ENCODE data around the gene OSGIN1. TPM values are rescaled to one million over a fixed set of nuclear protein-coding genes. Genes with fewer than 3 reads are reported as not detected.

Gene OSGIN1
- total RNA-seq, 1 experiment from 2014 or later: 14.5 TPM

DNA sequence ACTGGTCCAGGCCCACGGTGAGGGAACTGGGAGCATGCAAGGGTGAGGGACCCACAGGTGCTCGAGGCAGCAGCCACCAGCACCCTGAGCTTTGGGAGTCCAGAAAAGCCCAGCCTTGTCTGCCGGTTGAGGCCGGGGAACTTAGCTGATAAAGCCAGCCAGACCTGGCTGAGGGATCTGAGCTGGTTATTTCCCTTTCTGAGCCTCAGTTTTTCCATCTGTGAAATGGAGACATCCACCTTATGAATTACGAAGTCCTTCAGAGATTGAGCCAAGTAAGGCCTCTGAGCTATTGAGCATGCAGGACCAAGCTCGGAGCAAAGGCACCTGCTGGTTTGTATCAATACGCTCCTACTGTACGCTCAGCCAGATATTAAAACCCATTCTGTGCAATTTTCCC is 28.8 kb downstream of the OSGIN1 start:
- in situ Hi-C loops (cut with HindIII; ENCODE audit: low sequenced_read_pairs): no loop called here

DNA sequence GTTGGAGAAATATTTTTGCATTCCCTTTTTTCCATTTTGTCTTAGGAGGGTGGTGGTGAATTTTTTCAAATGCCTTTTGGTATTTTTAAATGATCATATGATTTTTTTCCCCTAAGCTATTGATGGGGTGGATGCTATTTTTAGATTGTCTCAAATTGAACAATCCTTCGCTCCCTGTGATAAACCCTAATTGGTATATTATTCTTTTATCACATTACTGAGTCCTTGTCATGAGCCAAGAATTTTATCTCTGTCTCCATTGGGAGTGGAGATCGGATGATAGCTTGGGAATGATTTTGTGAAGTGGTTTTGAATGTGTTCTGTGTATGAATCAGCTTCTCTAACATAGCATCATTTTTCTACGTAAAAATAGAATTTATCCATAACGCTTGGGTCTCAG is 30.5 kb downstream of the OSGIN1 start:
- in situ Hi-C loops (cut with HindIII; ENCODE audit: low sequenced_read_pairs): no loop called here
- DNase-seq (ENCODE audit: low spot score): no peak

More for the DNA sequence above, 28.8 kb downstream of the OSGIN1 start:
- DNase-seq (ENCODE audit: low spot score): no peak

DNA sequence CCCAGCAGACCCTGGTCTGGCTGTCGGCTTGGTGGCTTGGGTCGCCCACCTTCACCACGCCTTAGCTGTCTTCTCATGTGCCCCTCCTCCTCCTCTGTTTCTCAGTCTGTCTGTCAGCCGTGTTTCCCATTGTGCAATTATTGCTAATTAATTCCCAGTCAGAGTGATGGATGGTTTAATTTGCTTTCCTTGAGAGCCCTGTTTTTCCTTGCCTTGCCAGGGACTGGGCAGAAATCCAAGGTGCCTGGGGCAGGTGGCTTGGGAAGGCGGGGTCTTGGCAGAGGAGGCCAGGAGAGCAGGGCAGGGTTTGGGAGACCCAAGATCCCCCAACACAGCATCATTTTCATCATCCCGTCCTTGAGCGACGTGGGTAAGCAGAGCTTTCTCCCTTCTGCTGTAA is 36.3 kb downstream of the OSGIN1 start:
- in situ Hi-C loops (cut with HindIII; ENCODE audit: low sequenced_read_pairs): no loop called here
- DNase-seq (ENCODE audit: low spot score): no peak

DNA sequence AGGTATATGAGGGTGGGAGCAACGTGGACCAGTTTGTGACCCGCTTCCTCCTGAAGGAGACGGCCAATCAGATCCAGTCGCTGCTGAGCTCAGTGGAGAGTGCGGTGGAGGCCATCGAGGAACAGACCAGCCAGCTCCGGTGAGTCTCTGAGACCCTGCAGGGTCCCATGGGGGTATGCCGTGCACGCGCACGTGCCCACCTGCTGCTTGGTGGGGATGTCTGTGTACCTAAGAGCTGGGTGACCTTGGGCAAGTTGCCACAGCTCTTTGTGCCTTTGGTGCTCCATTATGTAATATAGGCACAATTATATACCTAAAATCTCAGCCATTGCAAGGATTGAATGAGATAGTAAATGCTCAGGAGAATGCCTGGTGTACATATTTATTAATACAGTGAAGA is 37.5 kb downstream of the OSGIN1 start:
- in situ Hi-C loops (cut with HindIII; ENCODE audit: low sequenced_read_pairs): no loop called here
- DNase-seq (ENCODE audit: low spot score): no peak

DNA sequence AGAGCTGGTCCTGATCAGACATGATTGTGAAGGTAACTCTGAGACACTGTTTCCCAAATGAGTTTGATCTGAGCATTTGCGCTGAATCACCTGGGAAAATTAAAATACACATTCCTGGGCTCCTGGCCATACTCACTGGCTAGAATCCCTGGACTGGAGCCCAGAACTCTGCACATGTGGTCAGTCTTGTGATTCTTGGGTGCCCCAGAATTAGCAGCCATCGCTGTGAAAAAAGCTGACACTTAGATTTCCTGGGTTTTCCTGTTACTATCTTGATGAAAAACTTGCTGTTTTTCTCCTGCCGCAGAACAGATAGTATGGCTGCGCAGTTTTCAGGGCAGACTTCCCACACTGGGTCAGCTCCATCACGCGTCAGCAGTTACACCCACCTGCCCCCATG is 39.6 kb downstream of the OSGIN1 start:
- DNase-seq (ENCODE audit: low spot score): no peak
- in situ Hi-C loops (cut with HindIII; ENCODE audit: low sequenced_read_pairs): no loop called here

DNA sequence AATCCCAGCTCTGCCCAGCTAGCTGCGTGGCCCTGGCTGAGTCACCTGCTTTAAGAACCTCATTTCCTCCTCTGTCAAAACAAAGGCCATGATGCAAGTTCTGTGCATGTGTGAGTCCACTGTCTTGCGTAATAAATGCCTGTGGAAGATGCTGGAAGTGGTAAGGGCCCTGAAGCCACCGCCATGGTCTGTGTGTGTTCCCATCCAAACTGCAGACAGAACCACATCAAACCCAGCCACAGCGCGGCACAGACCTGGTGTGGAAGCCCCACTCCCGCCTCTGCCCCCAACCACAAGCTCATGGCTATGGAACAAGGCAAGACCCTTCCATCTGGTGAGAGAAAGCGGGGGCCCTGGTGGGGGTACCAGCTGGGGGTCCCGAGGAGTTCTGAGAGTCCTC is 41.0 kb downstream of the OSGIN1 start:
- no peak for DNase-seq (ENCODE audit: low spot score)

DNA sequence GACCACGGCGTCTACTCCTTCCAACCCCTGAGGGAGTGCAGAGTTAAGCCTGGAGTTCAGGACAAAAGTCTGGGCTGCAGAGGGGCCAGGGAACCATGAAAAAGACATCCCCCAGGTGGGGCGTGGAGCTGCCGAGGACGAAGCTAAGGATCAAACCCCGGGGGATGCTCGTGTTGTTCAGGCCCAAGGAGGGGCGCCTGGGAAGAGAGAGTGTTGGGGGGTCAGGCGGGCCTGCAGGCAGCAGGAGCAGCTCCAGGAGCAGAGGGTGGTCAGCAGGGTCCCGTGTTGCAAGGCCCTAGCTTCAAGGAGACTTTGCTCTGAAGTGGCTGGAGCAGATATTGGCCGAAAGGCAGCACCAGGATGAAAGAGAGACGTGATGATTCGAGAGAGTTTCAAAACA is 41.7 kb downstream of the OSGIN1 start:
- in situ Hi-C loops (cut with HindIII; ENCODE audit: low sequenced_read_pairs): no loop called here
- DNase-seq (ENCODE audit: low spot score): no peak

More for the DNA sequence above, 41.0 kb downstream of the OSGIN1 start:
- in situ Hi-C loops (cut with HindIII; ENCODE audit: low sequenced_read_pairs): no loop called here

DNA sequence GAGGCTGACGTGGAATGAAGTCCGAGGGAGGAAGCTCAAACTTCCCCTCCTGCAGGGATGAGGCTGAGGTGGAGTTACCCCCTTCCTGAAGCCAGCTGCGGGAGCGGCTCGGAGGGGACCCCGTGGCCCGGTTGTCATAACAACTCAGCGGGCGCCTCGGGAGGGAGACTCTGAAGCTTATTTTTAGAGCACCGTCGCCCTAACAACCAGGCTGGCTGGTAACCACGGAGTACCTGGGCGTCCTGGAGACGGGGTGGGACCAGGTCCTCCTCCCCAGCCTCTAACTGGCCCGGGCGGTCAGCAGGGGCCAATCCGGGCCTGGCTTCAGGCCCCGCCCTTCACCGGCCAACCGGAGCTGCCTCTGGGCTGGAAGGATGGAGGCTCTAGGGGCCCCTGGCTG is 42.7 kb downstream of the OSGIN1 start:
- in situ Hi-C loops (cut with HindIII; ENCODE audit: low sequenced_read_pairs): no loop called here
- peak; percentile 96 for DNase-seq (ENCODE audit: low spot score)

DNA sequence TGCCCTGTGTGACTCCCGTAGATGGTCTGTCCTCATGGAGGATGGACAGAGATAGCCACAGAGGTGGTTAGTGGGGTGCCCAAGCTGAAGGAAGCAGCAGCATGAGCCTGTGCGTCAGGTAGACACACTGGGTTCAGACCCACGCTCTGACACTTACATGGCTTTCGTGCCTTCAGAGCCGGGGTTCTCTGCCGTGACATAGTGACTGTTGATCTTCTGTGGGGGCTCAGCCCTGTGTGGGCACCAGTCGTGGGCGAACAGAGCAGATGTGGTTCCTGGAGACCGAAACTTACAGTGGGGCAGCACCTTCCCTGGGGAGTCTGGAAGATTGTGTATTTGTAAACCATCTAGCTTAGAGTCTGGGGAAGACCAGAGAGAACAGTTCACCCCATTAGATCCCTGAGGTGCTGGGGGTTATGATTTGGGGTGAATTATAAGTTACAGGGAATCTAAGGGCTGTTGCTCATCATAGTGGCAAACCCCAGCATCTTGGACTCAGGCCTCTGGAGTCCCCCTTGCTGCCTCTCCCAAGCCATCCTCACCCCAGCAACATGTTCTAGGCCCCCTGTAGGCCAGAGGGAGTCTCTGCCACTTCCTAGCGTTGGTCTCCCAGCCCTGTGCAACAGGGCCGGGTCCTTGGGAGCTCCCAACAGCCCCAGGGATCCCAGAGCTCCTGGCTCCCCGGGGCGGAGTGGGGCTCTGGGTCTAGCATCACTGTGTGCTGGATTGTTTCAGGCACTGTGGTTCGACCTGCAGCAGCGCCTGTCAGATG is 43.6 kb downstream of the OSGIN1 start:
- DNase-seq (ENCODE audit: low spot score): no peak
- in situ Hi-C loops (cut with HindIII; ENCODE audit: low sequenced_read_pairs): no loop called here

DNA sequence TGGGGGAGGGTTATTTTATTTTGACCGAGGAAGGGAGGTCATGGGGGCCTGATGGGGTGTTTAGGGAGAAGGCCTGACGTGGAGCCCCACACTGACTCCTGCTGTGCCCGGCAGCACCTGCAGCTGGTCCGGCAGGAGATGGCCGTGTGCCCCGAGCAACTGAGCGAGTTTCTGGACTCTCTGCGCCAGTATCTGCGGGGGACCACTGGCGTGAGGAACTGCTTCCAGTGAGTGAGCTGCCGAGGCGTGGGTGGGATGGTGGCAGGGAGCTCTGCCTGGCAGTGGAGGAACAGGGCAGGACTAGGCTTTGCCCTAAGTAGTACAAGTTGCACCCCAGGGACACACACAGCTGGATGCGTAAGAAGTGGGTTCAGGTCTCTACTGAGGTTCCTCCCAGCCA is 45.1 kb downstream of the OSGIN1 start:
- in situ Hi-C loops (cut with HindIII; ENCODE audit: low sequenced_read_pairs): no loop called here
- DNase-seq (ENCODE audit: low spot score): no peak

DNA sequence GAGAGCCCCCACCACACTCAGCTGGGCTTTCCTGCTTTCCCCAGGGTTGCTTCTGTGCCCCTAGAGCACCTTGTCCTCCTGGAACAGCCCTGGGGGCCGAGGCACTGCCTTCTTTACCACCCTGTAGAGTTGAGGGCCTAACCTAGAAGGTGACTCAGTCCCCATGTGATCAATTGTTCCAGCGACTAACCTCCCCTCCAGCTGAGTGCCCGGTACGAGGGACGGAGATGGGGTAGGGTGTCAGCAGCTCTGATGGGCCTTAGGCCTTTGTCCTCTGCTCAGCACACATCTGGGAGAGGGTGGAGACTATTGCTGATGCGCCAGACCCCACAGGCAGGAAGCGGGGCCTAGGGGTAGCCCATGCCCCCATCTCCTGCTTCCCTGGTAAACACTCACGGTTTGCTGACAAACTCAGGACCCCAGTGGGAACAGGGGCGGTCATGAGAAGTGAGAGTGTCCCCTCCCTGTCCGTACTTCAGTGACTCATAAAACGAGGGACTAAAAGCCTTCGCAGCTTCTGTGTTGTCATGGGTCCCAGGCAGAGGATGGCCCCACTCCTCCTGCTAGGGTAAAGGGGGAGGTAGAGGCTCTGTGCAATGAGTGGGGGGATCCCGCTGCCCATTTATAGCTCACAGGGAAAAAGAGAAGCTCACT is 48.1 kb downstream of the OSGIN1 start:
- in situ Hi-C loops (cut with HindIII; ENCODE audit: low sequenced_read_pairs): no loop called here
- no peak for DNase-seq (ENCODE audit: low spot score)

DNA sequence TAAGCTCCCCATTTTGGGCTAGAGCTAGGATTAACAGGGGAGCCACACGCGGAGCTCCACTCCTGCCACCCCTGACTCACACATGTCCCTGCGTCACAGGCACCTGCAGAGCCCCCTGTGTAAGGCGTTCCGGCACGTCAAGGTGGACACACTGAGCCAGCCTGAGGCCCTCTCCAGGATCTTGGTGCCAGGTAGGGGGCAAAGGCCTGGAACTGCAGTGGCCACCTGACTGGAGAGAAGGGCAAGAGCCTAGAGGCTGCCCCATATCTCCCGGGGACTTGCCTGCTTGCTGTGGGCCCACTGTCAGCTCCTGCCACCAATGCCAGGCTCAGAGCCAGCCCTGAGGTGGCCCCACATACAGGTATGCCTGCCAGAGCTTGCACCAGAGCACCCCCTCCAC is 48.7 kb downstream of the OSGIN1 start:
- DNase-seq (ENCODE audit: low spot score): no peak
- in situ Hi-C loops (cut with HindIII; ENCODE audit: low sequenced_read_pairs): no loop called here

DNA sequence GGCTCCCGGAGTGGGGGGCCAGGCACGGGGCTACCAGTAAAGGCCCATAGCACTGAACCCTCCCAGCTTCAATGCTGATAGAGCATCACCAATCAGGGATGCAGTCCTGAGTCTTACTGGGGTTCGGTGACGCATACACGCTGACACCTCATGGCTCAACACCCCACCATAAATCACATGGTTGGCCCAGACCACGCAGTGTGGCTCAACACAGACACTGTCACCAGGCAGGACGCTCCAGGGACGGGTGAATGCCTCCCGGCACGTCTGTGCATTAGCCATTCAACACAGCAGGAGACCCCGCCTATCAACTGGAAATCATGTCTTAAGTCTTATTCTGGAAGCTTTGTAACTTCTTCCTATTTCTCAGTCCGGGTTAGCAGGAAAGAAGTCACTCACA is 50.0 kb downstream of the OSGIN1 start:
- in situ Hi-C loops (cut with HindIII; ENCODE audit: low sequenced_read_pairs): no loop called here
- no peak for DNase-seq (ENCODE audit: low spot score)

DNA sequence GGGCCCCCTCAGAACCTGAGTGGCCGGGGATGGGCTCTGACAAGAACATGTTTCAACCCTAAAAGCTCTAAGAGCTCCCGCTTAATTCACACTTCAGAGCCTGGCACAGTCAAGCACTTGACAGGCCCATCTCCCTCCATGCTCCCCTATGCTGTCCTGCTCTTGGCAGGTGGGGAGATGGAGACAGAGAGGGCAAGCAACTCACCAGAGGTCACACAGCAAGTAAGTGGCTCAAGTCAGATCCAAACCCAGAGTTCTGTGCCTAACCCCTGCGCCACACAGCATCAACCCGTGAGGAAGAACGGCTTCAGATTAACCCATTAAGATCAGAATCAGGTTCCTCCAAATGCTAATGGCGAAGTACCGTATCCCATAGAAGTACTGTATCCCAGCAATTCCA is 51.4 kb downstream of the OSGIN1 start:
- in situ Hi-C loops (cut with HindIII; ENCODE audit: low sequenced_read_pairs): no loop called here
- DNase-seq (ENCODE audit: low spot score): no peak

DNA sequence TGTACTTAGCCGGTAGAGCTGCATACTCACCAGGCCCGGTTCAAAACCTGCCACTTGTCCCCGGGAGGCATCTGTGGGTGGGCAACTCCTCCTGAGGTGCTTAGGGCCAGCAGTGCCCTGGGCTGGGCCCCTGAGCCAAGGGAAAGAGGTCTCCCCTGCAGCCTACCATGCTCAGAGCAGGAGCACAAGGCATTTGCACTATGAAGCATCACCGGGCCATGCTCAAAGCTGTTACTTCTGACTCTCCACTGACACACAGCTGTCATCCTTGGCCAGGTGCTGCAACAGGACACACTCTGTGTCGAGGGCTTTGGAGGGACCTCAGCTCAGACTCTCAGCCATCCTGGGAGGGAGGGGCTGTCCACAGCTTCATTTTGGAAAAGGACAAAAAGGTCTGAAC is 52.4 kb downstream of the OSGIN1 start:
- in situ Hi-C loops (cut with HindIII; ENCODE audit: low sequenced_read_pairs): no loop called here
- DNase-seq (ENCODE audit: low spot score): no peak

DNA sequence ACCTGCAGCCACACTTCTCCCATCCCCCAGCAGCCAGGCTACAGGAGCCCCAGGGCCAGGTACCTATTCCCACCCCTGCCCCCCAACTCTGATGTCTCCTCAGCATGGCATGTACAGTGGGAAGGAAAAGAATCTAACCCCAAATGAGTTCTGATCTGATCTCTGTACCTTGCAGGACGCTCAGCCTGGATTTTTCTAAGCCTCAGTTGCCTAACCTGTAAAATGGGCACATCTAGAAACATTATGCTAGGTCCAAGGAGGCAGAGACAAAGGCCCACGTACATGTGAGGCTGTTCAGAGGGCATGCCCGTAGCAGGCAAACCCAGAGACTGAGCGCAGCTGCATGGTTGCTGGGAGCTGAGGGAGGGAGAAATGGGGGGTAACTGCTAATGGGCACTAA is 54.5 kb downstream of the OSGIN1 start:
- DNase-seq (ENCODE audit: low spot score): no peak
- in situ Hi-C loops (cut with HindIII; ENCODE audit: low sequenced_read_pairs): no loop called here

DNA sequence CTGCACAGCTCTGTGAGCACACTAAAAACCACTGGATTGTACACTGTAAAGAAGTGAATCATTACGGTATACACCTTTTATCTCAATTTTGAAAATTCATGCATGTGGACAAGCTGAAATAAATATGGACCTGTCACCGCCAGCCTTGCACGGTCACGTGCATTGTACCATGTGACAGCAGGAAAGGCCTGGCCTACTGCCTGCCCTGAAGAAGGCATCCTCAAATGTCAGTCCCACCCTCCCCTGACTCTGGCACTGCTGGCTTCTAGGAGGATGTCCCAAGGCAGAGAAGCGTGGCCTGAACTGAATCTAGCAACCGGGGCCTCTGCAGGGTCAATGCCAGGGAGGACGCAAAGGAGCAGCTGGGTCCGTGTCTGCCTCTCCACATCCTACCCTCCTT is 54.9 kb downstream of the OSGIN1 start:
- in situ Hi-C loops (cut with HindIII; ENCODE audit: low sequenced_read_pairs): no loop called here

DNA sequence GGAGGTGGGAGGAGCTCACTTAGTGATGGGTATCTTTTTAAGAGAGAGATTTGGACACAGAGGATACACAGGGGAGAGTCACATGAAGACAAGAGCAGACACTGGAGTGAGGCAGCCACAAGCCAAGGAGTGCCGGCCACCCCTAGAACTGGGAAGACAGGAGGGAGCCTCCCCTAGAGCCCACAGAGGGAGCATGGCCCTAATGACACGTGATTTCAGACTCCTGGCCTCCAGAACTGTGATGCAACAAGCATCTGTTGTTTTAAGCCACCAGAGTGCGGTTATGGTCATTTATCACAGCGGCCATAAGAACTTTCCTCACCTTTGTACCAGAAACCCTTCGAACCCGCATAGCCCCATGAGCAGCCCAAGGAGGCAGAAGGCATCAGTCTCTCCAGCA is 56.2 kb downstream of the OSGIN1 start:
- in situ Hi-C loops (cut with HindIII; ENCODE audit: low sequenced_read_pairs): no loop called here
- DNase-seq (ENCODE audit: low spot score): no peak

More for the DNA sequence above, 54.9 kb downstream of the OSGIN1 start:
- DNase-seq (ENCODE audit: low spot score): no peak

DNA sequence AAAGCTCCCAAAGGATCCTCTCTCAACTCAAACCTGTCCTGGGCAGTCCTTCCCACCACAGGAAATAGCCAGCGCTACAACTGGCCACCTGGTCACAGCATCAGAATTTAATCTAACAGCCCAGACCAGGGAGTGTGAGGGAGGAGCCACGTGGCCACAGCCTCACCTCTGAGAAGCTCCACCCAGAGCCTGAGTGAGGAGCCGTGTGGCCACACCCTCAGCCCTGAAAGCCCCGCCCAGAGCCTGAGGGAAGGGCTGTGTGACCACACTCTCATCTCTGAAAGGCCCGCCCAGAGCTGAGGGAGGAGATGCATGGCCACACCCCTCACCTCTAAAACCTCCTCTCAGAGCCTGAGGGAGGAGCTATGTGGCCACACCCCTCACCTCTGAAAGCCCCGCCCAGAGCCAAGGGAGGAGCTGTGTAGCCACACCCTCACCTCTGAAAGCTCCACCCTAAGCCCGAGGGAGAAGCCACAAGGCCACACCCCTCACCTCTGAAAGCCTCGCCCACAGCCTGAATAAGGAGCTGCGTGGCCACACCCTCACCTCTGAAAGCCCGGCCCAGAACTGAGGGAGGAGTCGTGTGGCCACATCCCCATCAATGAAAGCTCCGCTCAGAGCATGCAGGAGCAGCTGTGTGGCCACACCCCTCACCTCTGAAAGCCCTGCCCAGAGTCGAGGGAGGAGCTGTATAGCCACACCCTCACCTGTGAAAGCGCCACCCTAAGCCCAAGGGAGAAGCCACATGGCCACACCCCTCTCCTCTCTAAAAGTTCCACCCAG is 60.9 kb downstream of the OSGIN1 start:
- in situ Hi-C loops (cut with HindIII; ENCODE audit: low sequenced_read_pairs): no loop called here
- DNase-seq (ENCODE audit: low spot score): peak; percentile 34

DNA sequence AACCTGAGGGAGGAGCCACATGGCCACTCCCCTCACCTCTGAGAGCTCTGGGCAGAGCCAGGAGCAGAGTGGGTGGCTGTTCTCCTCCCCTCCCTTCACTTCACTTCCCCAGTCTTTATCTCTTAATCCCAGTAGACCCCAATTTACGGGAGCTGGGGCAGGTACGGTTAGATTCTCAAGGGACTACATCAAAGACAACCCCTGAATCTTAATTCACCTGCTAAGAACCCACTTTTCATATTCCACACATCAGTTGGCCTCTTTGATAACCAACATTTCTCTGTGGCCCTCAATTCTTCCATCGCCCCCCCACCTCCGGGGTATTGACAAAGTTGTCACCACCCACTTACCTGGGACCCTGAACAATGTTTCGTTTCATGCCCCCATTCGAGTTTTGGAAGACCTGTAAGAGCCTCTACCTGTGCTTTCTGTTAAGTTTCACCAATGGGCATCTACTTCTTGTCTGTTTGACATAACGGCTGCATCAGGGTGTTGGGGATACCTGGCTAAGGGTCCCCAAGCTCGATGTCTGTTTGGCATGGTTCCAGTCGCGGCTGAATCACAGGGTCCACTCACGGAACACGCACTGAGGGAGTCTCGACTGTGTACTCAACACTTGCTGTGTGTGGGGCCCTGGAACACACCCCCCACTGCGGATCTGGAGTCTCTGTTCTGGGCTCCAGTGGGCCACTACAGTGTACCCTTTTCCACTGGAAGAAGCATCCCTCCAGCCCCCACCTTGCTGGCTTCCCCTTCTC is 61.7 kb downstream of the OSGIN1 start:
- in situ Hi-C loops (cut with HindIII; ENCODE audit: low sequenced_read_pairs): no loop called here

More for the DNA sequence above, 61.7 kb downstream of the OSGIN1 start:
- DNase-seq (ENCODE audit: low spot score): no peak
